HT1080 (cell line): ENCODE results near the gene RHBDF1. TPM values are rescaled to one million over a fixed set of nuclear protein-coding genes. Genes with fewer than 3 reads are reported as not detected.
"Not testable (repeated sequence)": the region's sequence is repeated elsewhere in the genome, so short reads cannot be mapped to it uniquely, and the experiment has no call there.

Experiments used
- DNase-seq: peaks from one replicate; pipeline ENCODE4 v3.0.0-alpha.2; 2015; ENCODE audit warnings: low read depth
- total RNA-seq: library from RNA; depleted of rRNA; stranded (reverse); fragments of >200 nt; shearing (Covaris generic); gene quantifications from 2 replicates; pipeline ENCODE4 v1.2.3, GENCODE V29; 2014

Gene RHBDF1
- total RNA-seq, 1 experiment from 2014 or later, result 21.4 TPM

GRCh38 chr16:60929-61878 is 11.2 kb downstream of the RHBDF1 start:
- DNase-seq, result no peak

GRCh38 chr16:60166-60565 is 12.3 kb downstream of the RHBDF1 start:
- DNase-seq, result no peak

- DNase-seq, result no peak
Measured at GRCh38 chr16:59440-60059, 12.9 kb downstream of the RHBDF1 start.

GRCh38 chr16:58491-59439 is 13.7 kb downstream of the RHBDF1 start:
- DNase-seq, result no peak

- no peak for DNase-seq
Measured at GRCh38 chr16:57711-58110, 14.7 kb downstream of the RHBDF1 start.

- no peak for DNase-seq
Measured at GRCh38 chr16:56231-56927, 16.1 kb downstream of the RHBDF1 start.

GRCh38 chr16:55571-56136 is 16.8 kb downstream of the RHBDF1 start:
- DNase-seq, result no peak

- no peak for DNase-seq
Measured at GRCh38 chr16:54237-54581, 18.2 kb downstream of the RHBDF1 start.

GRCh38 chr16:53346-54236 is 18.8 kb downstream of the RHBDF1 start, which contains the start of the genes POLR3K and SNRNP25:
Gene POLR3K, minus strand, starts transcription at chr16:53608. Its CDS starts 22 bp downstream, at chr16:53586.
Gene SNRNP25, plus strand, starts transcription at chr16:53828. Its CDS starts 189 bp downstream, at chr16:54017.
- peak; percentile 98 for DNase-seq

GRCh38 chr16:50769-51591 is 21.5 kb downstream of the RHBDF1 start:
- no peak for DNase-seq

GRCh38 chr16:47234-47633 is 25.2 kb downstream of the RHBDF1 start:
- no peak for DNase-seq

- not testable (repeated sequence) for DNase-seq
Measured at GRCh38 chr16:46510-46909, 25.9 kb downstream of the RHBDF1 start.

GRCh38 chr16:45454-45853 is 27.0 kb downstream of the RHBDF1 start:
- DNase-seq, result no peak

GRCh38 chr16:44655-45054 is 27.8 kb downstream of the RHBDF1 start:
- DNase-seq, result no peak

- no peak for DNase-seq
Measured at GRCh38 chr16:43294-43693, 29.1 kb downstream of the RHBDF1 start.

GRCh38 chr16:42691-43090 is 29.7 kb downstream of the RHBDF1 start:
- DNase-seq, result no peak

GRCh38 chr16:42069-42457 is 30.4 kb downstream of the RHBDF1 start:
- DNase-seq, result no peak

- DNase-seq, result no peak
Measured at GRCh38 chr16:41439-42068, 30.9 kb downstream of the RHBDF1 start.
